GM21447 (cell line): ENCODE data around the gene LCN2.

Source experiments
- ATAC-seq: cut with Tn5 transposase; IDR thresholded peaks from one replicate; pipeline ENCODE4 v1.9.1; 2021; ENCODE audit not compliant: unreplicated experiment

Gene LCN2

DNA sequence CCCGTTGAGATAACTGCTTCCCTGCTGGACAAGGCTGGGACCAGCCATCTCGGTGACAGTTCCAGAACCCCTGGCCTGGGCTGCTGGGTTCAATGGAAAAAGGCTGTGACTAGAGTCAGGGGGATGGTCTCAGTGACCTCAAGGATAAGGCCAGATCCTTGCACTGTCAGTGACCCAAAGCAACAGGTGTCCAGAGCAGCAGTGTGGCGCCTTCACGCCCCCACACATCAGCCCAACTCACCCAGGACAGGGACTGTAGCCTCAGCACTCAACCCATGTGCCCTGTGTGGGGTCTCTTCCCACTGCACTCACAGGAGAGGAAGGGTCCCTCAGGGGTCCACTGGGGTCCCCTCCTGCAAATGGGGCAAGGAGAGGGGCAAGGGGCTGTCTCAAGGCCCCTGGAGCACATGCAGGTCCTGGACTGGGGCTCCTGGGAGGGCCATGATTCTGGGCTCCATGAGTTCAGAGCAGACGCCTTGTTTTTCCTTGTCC, 698 bp upstream of the LCN2 start:
- ATAC-seq: no peak

DNA sequence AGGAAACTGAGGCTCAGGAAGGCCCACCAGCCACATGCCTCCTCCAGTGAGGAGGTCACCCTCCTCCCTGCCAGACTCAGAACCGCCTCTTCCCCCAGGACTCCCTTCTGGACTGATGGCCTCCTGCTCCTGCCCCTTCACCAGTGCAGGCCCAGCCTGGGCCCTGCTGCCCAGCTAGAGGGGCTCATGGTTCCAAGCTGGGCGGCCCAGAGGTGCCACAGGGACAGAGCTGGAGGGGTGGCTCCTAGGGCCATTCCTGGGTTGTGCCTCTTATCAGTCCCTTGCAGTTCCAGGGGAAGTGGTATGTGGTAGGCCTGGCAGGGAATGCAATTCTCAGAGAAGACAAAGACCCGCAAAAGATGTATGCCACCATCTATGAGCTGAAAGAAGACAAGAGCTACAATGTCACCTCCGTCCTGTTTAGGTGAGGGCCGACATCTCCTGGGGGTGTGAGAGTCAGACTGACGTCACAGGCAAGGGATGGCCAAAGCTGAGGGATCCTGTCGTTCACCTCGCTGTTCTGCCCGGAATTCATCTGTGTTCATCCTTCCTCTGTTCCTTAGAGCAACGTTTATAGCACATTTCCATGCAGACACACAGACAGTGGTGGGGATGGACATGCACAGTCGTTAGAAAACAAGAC, 819 bp downstream of the LCN2 start:
- no peak for ATAC-seq

DNA sequence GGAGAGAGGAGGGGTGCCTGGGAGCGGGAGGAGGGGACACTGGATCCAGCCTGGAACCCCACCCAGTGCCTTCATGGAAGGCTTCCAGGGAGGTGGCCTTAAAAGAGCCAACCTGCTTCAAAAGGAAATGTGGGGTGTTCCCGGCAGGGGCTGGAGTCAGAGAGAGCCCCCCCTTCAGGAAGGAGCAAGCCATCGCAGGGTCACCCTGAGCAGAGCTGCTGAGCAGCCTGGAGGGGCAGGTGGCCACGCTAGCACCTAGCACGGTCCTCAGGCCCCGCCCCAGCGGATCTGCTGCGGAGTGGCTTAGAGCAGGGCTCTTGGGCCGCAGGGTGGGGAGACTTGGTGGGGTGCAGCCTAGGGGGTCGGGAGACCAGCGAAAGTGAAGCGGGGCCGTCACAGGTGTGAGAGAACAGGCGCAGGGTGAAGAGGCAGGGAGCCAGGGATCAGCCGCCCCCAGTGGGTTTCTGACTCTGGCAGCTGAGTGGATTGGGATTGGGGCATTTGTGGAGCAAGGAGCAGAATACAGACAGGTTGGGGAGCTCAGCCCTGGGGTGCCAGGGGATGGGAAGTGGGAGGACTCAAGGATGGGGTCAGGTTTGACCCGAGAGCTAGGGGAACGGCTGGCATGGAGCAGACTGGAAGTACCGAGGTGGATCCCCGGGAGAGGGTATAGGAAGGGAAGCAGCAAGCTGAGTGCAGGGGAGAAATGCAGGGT, 1.5 kb downstream of the LCN2 start:
- no peak for ATAC-seq

DNA sequence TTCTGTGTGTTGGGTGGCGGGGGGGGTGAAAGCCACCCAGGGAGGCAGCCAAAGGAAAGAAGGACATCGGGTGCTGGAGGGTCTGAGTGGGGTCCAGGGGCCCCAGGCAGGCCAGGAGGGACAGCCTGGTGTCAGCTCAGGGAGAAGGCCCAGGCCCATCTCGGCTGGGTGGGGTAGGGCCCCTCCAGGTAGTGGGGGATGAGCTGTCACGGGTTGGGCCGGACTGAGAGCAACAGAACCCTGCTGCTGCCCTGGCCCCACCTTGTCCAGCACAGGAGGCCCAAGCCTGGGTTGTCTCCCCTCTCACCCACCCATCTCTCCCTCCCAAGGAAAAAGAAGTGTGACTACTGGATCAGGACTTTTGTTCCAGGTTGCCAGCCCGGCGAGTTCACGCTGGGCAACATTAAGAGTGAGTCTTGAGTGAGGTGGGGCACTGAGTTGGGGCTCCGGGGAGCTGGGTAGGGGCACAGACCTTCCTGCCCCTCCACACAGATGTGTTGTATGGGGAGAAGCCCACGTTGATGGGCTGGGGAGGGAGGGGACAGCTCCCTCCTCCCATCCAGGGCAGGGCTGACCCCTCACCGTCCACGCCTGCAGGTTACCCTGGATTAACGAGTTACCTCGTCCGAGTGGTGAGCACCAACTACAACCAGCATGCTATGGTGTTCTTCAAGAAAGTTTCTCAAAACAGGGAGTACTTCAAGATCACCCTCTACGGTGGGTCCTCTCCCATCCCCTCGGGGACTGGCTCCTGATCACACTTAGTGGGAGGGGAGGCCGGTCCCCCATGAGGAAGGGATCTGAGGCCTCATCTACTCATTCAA, 2.3 kb downstream of the LCN2 start:
- no peak for ATAC-seq

DNA sequence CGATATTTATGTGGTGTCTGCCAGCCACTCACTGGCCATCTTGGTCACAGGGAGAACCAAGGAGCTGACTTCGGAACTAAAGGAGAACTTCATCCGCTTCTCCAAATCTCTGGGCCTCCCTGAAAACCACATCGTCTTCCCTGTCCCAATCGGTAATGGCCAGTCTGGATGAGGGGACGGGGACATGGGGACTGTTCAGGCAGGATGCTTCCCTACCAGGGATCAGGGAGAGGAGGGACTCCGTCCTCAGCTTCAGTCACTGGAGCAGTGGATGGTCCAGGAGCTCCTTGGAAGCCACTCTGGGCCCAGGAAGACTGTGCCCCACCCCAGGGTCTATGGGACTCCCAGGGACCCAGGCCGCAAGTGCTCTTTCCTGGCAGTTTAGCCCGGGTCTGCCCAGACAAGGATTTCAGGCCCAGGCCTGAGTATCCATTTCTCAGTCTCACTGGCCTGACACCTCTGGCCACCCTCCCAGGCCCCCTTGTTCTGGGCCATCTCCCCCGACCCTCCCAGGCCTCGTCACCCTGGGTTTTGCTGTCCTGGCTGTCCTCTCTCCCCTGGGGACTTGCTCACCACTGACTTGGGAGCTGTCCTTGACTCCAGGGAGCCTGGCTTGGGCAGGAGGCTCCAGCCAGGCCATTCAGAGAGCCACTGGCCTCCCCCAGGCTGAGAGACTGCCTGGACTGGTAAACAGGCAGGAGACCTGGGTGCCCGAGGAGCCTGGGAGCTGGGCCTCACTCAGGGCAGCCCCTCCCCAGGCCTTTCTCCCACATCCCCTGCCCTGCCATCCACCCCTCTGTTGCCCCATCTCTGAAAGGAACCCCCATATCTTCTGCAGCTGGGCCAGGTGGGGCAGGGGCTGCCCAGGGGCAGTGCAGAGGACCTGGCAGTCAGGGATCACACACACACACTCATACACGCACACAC, 3.1 kb downstream of the LCN2 start:
- ATAC-seq: no peak

DNA sequence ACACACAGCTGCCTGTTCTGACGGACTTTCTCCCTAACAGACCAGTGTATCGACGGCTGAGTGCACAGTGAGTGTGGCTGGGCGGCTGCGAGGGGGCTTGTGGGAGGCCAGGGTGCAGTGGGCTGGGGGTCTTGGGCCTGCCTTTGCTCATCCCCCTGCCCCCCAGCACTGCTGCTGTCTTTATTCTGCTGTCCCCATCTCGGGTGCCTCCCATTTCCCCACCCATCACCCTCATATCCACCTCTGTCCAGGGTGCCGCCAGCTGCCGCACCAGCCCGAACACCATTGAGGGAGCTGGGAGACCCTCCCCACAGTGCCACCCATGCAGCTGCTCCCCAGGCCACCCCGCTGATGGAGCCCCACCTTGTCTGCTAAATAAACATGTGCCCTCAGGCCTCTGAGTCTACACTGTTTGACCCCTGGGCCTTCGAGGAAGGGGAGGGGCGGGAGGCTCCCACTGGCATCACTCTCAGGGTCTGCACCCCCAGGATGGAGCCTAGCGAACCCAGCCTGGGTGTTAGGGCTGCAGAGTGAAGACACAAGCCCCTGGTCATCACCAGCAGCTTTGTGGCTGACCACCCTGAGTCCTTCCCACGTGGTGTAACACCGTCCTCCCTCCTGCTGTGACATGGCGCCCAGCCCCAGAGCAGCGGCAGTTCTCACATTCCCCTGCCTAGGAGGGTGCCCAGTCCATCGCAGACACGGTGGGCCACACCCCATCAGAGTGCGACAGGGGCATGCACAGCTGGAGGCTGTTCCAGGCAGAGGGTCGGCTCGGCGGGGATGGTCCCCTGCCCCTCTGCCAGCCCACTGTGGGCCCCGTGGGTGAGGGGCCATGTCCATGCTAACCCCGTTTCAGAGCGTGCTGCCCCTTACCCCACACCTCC, 4.0 kb downstream of the LCN2 start:
- no peak for ATAC-seq

DNA sequence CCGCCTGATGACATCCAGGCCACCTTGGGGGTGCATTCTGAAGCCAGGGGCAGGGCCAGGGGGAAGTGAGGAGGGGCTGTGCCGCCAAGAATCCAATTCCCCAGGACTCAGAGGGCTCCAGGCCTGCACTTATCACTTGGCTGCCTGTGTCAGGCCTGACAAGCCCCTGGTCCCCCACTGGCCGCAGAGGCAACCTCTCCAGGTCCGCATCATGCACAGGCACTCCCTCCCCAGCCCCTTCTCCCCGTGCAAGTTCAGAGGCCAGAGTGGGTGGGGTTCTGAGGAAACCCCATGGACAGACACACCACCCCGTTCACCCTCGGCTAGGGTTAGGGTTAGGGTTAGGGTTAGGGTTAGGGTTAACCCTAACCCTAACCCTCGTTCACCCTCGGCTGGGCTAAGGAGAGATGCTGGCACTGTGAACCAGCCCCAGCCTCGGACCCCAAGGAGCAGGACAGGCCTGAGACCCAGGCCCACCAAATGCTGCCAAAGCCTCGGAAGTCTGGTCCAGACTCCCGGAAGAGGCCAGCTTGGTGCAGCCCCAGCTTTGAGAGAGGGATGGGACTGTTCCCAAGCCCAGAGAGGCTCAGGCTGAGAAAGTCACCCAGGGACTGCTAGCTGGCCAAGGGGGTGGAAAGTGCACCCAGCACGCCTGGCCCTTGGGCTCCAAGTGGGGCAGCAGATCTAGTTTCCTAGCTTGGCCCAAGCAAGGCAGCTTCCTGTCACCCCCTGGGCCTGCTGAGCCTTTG, 4.9 kb downstream of the LCN2 start:
- ATAC-seq: no peak

DNA sequence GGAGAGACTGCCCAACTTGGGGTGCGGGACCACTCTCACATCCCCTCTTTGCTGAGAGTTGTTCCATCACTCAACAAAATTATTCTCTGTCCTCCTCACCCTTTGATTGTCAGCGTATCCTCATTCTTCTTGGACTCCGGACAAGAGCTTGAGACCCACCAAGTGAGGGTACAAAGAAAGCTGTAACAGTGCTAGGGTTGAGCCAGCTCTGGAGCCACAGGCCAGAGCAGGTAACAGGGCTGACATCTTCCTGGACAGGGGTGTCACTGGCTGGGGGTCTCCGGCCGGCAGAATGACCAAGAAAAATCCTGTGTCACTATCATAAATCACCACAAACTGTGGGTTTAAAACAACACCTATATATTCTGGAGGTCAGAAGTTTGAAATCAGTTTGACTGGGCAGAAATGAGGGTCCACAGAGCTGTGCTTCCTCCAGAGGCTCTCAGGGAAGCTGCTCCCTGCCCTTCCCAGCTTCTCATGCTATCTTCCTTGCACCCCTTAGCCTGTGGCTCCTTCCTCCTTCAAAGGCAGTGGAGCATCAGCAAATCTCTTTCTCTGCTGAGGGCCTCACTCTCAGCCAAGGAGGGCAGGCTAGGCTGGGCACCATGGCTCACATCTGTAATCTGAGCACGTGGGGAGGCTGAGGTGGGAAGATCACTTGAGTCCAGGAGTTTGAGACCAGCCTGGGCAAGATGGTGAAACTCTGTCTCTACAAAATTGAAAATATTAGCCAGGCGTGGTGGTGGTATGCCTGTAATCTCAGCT, 6.7 kb downstream of the LCN2 start:
- no peak for ATAC-seq

DNA sequence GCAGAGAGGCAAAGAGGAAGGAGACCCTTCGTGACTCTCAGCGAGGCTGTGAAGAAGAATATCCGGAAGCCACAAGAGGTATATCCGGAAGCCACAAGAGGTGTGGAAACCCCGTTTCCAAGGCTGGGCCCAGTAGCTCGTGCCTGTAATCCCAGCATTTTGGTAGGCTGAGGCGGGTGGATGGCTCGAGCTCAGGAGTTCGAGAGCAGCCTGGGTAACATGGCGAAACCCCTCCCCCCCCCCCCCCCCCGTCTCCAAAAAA, 10.2 kb downstream of the LCN2 start:
- ATAC-seq: peak; percentile 11

DNA sequence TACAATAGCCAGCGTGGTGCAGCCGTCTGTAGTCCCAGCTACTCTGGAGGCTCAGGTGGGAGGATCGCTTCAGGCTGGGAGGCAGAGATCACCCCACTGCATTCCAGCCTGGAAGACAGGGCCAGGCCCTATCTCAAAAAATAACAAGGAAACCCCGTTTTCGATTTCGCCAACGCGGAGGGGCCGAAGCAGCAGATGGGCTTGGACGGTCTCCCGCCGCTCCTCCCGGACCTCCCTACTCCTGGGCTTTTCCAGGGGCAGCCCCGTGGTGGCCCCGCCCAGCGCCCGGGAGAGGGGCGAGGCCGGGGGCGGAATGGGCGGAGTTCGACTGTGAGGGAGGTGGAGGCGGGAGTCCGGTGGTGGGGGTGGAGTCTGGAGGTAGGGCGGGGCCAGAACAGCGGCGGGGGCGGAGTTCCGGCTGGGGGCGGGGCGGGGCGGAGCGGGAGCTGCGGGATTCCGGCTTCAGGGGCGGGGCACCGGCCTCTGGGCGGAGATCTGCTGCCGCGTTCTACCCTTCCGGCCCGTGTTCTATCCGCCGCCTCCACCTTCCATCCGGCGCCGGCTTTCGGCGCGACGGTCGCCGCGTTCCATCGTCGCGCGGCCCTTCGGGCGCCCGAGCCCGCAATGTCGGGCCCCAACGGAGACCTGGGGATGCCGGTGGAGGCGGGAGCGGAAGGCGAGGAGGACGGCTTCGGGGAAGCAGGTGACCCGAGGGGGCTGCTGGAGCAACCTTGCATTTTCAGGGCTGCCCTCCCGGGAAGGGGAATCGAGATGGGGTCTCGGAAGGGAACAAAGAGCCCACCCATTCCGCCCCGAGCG, 10.7 kb downstream of the LCN2 start, which contains the start of gene BBLN:
Gene BBLN (plus strand): TSS at position 482 of the 819 bp plus-strand sequence. CDS start 143 bp downstream, at position 625.
- peak; percentile 67 for ATAC-seq

DNA sequence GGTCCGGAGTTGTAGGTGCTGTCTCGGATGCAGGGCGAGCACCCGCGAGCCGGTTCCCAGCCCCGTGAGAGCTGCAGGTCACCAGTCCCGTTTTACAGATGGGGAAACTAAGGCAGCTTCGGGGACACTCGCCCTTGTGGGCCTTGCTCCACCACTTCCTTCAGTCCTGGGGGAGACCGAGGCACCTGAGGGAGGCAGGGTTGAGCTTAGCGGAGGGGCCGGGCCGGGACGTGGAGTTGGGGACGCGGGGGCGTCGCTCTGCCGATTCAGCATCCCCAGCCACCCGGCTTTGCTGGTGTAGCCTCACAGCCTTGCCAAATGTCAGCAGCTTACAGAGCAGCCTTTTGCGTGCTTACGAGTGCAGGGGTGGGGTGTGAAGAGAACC, 11.3 kb downstream of the LCN2 start:
- peak; percentile 14 for ATAC-seq

DNA sequence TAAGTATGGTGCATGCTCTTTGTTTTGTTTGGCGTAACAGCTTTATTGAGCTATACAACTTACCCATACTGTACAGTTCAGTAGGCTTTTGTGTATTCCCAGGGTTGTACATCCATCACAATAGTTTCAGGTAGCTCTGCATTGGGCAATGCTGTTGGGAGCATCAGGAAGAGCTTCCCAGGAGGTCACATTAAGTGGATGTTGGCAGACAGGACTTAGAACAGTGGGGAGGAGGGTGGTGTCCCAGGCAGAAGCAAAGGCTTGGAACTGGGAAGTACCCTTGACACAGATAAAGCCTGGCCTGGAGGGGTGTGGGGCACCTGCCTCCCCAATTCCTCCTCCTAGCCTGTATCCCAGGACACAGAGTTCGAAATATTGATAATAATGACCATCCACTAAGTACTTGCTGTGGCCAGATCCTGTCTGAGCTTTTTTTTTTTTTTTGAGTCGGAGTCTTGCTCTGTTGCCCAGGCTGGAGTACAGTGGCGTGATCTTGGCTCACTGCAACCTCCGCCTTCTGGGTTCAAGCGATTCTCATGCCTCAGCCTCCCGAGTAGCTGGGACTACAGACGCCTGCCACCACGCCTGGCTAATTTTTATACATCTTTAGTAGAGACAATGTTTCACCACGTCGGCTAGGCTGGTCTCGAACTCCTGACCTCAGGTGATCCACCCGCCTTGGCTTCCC, 12.1 kb downstream of the LCN2 start:
- ATAC-seq: no peak

DNA sequence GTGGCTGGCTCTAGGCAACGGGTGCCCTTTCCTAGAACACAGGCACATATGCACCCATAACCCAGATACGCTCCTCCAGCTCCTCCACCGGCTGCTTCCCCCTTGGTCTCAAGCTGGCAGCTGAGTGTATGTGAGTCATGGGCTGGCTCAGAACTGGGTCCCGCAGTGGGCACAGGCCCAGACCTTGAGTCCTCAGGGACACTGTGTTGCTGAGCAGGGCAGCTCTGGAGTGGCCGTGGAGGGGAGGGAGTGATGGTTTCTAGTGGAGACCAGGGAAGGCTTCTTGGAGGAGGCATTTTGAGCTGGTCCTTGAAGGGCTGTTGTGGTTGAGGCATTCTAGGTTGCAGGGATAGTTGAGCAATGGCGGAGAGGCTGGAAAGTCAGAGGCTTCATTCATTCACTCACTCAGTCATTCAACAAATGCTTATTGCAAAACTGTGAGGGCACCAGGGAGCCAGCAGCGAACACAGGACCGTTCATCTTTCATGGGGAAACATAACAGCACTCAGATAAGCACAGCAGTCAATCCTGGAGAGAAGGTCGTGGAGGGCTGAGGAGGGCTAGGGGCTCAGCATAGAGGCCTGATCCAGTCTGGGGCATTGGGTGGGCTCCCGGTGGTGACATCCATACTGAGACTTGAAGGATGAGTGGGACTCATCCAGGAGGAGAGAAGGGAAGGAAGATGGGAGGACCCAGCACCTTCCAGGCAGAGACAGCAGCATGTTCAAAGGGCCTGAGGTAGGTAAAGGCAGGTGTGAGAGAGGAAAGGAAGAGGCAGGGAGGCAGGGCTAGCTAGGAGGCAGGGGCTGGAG, 13.2 kb downstream of the LCN2 start:
- ATAC-seq: no peak

DNA sequence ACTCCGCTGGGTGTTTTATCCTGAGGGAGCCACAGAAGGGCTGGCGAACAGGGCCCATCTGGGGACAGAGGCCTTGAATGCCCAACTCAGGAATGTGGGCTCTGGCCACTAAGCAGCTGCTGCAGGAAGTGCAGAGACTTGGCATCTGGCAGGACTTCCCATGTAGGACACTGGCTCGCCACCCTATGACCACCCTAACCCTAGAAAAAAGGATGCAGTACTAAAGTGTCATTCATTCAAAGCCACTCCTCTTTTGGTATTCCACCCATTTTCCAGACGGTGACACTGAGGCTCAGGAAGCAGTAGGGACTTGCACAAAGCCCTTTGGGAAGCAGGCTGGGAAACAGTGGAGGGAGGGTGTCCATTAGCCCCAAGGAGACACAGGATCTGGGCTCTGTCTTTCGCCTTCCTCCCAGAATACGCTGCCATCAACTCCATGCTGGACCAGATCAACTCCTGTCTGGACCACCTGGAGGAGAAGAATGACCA, 13.8 kb downstream of the LCN2 start:
- no peak for ATAC-seq

DNA sequence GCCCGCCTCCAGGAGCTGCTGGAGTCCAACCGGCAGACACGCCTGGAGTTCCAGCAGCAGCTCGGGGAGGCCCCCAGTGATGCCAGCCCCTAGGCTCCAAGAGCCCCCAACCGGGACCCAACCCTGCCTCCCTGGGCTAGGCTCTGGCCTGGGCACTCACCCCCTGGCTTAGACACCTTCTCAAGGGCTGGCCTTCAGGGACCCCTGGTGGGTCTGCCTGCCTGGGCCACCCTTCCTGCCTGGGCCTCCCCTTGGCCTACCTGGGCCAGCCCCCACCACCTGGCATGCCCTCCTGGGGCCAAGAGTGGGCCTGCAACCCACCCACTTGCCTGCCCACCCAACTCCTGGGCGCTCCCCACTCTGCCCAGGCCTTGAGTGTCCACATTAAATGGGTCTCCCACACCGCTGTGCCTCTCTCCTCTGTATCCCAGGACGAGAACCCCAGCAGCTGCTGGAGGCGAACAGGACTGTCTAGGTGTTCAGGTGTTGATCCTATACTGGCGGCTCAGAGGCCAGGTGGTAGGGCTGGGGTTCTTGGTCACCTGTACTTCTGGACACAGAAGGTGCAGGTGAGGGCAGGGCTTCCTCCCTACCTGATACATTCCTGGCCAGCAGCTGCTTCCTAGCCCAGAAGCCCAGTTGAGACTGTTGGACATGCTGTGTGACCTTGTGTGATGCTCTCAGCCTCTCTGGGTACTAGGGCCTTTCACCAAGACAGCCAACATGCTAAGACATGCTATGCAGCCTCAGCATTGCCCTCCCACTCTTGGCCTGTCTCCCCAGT, 14.5 kb downstream of the LCN2 start:
- ATAC-seq: no peak
